GM13976 (cell line): Measurements from ENCODE around the gene KRTAP13-2.

ENCODE experiments used
- DNase-seq: peaks from one replicate; pipeline ENCODE4 v3.0.0; 2012; ENCODE audit warnings: low spot score
- CTCF ChIP-seq: IDR thresholded peaks from 2 replicates; pipeline ENCODE4 v1.5.1; 2012; ENCODE audit warnings: borderline replicate concordance, mild to moderate bottlenecking; ENCODE audit not compliant: insufficient read depth; ENCODE audit errors: extremely low read depth, missing control alignments, control extremely low read depth
- in situ Hi-C: fragments of 300-500 bp; cut with MboI; formaldehyde crosslinking; loops from one replicate; pipeline ENCODE4 v1.12.0; 2022; ENCODE audit warnings: low sequenced_read_pairs, mixed read lengths, inconsistent platforms; ENCODE audit not compliant: unreplicated experiment

Gene KRTAP13-2

DNA sequence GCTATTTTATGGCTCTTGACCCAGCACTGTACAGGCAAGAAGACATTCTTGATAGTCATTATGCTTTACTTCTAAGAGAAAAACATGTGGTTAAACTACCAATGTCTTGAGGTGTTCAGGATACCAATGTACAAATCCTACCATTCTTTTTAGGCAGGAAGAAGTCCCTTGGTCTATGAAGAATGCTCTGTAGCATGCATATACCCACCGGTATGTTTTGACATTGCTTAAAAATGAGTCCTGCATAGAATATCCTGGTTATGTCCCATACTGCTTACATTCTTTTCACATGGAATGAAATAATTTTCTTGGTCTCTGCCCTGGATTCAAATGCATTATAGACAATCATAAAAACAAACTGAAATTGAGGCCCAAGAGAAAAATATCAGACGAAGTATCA lies 39.4 kb downstream of the KRTAP13-2 start:
- in situ Hi-C loops = no loop called here

GRCh38 chr21:30329203-30329875 lies 42.7 kb downstream of the KRTAP13-2 start:
- TF ChIP-seq CTCF = no peak
- in situ Hi-C loops = no loop called here
- no peak for DNase-seq

More for the DNA sequence above, 39.4 kb downstream of the KRTAP13-2 start:
- DNase-seq = no peak
- TF ChIP-seq CTCF = no peak

GRCh38 chr21:30326390-30326789 lies 45.7 kb downstream of the KRTAP13-2 start:
- TF ChIP-seq CTCF = no peak
- in situ Hi-C loops = no loop called here
- DNase-seq = no peak
